NAMALWA (cell line): ENCODE results near the gene KCNN3.
A peak's percentile ranks its signal among the peaks of the same experiment; 100 is the strongest.

Experiments used
- DNase-seq: peaks from one replicate; pipeline ENCODE4 v3.0.0-alpha.2; 2015; ENCODE audit warnings: low spot score

The KCNN3 gene

GRCh38 chr1:154726896-154727753, 143.0 kb downstream of the KCNN3 start:
- DNase-seq = no peak

- DNase-seq = no peak
Observed at GRCh38 chr1:154726443-154726842, 143.6 kb downstream of the KCNN3 start.

- no peak for DNase-seq
Observed at GRCh38 chr1:154725865-154726264, 144.2 kb downstream of the KCNN3 start.

DNA sequence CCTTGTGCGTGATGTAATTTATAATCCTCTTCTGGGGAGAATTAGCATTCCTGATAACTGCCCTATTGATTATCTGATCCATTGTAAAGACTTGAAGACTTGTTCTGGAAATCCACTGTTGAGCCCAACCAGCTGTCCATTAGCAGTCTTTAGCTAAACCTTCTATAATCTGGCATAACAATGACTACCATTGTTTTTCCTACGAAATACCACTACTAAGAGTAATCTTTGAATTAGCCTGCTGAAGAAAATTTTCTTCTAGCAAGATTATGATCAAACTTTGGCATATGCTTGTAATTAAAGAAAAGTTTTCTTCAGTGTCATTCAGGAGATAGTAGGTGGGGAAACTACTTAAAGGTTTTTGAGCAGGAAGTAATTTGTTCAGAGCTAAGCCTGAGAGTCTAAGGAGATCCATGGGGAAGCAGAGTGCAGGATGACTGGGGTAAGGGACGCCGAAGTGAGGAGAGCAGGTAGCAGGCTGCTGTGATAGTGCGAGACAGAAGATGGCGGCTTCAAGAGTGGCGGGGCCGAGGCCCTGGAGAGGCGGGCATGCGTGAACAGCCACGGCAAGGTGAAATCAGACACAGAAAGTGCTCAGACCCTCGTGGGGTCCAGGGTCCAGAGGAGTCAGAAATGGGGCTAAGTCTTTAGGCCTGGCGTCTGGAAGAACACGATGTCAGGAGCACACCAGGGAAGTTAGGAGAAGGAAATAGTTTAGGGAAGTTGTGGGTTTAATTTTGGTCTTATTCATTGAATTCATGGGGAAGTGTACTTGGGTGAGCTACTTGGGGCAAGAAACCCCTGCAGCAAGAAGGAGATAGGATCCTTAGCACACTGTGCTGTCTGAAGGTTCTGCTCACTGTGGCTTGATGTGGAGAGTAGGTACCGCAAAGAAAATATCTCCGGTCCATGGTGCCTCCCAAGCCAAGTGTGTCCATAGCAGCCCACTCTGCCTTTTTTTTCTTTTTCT, 149.5 kb downstream of the KCNN3 start:
- DNase-seq = no peak

DNA sequence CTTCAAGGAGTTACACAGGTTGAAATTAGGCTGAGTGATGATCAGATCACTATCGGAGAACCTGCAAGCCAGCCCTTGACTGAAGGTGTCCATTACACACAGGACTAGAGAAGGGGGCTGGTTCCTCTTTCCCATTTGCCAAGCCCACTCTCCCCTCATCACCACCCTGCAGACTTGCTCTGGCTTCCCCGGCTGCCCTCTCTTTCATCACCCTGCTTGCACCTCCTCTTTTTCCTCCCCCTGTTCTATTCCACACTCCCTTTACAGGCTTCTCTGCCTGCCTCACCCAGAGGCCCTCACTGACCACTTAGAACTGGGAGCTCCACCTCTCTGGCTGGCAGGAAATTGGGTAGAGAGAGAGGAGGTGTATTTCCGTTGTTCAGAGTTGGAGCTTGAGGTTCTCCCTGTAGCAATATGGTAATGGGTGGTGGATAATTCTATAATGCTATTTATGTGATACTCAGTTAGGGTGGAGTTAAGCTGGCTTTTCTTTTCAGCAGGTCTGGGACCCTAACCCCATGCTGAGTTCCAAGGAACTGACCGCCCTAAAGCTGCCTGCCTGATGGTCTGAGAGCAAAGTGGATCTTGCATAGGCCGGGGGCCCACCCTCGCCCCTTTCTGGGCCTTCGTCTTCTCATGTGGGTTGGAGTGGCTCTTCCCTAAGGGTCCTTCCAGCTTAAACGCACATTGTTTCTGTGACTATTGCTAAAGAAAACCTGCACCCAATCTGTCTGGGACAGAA, 150.3 kb downstream of the KCNN3 start:
- no peak for DNase-seq

DNA sequence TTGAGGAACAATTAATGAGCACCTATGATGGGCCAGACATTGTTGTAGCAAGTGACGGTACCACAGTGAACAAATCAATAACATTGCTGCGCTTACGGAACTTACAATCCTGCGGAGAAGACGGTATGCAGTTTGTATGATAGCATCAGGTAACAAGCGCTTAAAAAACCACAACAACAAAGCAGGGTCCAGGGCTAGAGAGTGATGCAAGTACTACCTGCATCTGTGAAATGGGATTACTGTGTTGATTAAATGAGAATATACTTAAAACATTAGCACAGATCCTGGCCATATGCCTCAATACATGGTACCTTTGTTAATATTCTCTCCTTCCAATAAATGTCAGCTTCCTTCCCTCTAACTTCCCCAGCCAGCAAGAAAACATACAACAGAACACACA, 151.5 kb downstream of the KCNN3 start:
- DNase-seq = no peak

DNA sequence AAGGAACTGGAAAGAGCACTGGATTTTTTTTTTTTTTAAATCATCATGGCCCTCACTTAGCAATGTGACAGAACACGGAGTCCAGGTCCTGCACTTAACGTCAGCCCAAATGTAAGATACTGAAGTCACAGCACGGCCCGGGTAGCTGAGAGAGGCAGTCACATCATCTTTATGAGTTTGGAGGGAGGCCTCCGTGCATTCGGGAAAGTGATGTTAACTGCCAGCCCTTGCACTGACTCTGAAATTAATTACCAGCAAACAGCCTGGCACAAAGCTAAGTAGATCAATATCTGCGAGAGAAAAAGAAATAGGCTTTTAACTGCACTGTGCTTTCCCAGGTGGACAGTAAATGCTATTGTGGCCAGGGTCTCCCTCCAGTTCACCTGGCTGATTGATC, 152.6 kb downstream of the KCNN3 start:
- no peak for DNase-seq

DNA sequence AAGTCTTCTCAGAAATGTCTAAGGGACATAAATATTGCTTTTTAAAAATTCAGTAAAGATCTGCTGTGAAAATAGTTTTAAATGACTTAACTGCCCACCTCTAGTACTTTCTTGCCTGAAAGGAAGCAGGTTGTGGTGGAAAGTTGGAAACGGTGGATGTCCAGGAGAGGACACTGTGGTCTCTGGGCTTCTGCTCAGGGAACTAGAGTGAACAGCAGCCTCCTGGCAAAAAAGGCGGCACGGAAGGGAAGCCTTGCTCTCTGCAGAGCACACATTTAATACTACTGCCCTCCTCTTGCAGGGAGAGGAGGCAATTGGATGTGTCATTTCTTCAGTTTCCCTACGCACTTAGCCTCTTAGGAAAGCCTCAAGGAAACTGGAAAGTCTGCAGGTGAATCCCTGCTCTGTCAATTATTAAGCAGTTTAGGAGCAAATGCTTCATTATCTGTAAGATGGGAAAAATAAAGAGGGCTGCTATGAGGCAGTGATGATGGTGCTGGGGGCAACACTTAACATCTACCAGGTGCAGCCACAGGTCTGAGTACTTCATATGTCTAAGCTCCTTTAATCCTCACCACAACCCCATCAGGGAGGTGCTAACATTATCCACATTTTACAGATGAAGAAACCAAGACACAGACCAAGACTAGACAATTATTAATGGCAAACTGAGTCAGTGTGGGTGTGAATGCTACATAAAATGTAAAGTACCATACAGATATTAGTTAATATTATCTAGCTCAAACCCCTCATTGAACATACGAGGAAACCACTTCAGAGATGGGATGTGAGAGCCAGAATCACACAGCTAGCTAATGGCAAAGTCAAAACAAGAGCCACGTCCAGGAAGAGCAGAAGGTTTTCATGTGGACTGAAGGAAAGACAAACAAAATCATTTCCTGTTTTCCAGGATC, 153.2 kb downstream of the KCNN3 start:
- DNase-seq = no peak

GRCh38 chr1:154716011-154716410, 154.1 kb downstream of the KCNN3 start:
- peak; percentile 57 for DNase-seq

DNA sequence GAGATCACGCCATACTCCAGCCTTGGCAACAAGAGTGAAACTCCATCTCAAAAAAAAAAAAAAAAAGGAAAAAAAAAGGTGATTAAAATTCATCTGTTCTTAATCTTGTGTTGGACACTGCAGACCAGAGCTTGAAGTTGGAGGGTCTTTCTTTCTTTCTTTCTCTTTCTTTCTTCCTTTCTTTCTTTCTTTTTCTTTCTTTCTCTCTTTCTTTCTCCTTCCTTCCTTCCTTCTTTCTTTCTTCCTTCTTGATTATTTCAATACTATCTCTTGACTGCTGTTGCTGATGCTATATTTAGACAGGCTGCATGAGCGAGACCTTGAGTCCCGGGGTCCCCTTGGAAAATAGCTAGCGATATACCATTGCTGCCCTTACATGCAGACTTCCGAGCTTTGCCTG, 154.7 kb downstream of the KCNN3 start:
- DNase-seq = no peak

- peak; percentile 66 for DNase-seq
Observed at GRCh38 chr1:154714638-154715037, 155.4 kb downstream of the KCNN3 start.

DNA sequence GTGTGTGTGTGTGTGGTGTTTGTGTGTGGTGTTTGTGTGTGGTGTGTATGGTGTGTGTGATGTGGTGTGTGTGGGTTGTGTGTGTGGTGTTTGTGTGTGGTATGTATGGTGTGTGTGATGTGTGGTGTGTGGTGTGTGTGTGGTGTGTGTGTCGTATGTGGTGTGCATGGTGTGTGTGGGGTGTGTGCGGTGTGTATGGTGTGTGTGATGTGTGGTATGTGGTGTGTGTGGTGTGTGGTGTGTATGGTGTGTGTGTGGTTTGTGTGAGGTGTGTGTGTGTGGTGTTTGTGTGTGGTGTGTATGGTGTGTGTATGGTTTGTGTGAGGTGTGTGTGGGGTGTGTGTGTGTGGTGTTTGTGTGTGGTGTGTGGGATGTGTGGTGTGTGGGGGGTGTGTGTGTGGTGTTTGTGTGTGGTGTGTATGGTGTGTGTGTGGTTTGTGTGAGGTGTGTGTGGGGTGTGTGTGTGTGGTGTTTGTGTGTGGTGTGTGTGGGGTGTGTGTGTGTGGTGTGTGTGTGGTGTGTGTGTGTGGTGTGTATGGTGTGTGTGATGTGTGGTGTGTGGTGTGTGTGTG, 155.9 kb downstream of the KCNN3 start:
- peak; percentile 31 for DNase-seq

GRCh38 chr1:154713005-154713404, 157.1 kb downstream of the KCNN3 start:
- no peak for DNase-seq

DNA sequence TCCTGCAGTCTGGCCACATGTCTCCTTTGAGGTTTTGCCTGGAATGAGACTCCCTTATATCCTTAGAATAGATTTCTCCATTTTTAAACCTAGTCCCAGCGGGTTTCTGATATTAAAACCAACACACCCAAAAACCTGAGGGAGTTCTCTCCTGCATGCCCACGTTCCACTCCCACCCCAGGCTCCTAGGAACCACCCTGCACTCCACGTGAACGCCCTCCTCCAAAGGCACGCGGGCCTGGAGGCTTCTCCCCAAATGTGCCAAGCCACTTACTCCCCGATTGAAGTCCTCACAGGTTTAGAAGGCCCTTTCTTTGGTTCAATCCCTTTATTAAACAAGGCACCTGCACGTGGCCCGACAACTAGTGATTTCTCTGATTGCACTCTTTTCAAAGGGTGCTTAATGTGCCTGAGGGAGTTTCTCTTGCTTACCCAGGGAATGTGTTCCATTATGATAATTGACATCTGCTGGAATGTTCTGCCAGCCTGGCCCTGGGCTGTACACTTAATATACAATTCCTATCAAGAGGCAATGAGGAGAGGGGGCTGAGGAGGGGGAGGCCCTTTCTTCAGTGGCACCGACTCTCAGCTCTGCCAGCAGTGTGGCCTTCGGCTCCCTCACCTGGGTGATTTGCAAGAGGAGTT, 157.8 kb downstream of the KCNN3 start:
- no peak for DNase-seq

- no peak for DNase-seq
Observed at GRCh38 chr1:154711416-154711815, 158.7 kb downstream of the KCNN3 start.

- no peak for DNase-seq
Observed at GRCh38 chr1:154710106-154710505, 160.0 kb downstream of the KCNN3 start.

- DNase-seq = no peak
Observed at GRCh38 chr1:154707901-154708463, 162.1 kb downstream of the KCNN3 start.

DNA sequence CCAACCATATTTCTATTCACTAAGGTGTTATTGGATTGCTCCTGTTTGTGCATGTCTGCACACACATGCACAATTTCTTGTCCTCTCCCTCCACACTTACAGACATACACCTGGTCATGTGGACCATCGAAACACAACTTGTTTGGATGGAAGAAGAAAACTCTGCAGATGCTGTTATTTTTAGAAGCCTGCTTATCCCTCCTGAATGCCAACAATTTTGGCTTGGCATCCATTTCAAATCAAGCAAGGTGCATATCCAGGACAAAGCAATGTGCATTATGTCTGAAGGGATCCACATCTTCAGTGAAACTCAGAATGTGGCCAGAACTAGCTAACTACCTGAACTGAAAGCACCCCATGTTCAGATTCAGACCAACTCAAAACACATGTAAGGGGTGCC, 163.2 kb downstream of the KCNN3 start:
- DNase-seq = no peak

GRCh38 chr1:154705544-154705943, 164.5 kb downstream of the KCNN3 start:
- no peak for DNase-seq

- no peak for DNase-seq
Observed at GRCh38 chr1:154703170-154703569, 166.9 kb downstream of the KCNN3 start.
